Neural progenitor cell (in vitro differentiated cells): ENCODE data around the gene NBEAL2. TPM values are rescaled to one million over a fixed set of nuclear protein-coding genes. Genes with fewer than 3 reads are reported as not detected.

Experiments used
- DNase-seq: peaks from one replicate; pipeline ENCODE4 v3.0.0-alpha.2; 2016; ENCODE audit warnings: low spot score
- H2AFZ ChIP-seq: fragments of 200-600 bp; sonication (generic); replicated peaks from 2 replicates; pipeline ENCODE4 v1.6.1; 2016; ENCODE audit warnings: antibody characterized with exemption
- H3F3A ChIP-seq: fragments of 200-600 bp; sonication (generic); 2 replicates; pipeline ENCODE4 v1.6.1; 2016; ENCODE audit warnings: antibody characterized with exemption, low read depth
- H3K27ac ChIP-seq: fragments of 200-600 bp; sonication (generic); 2 replicates; pipeline ENCODE4 v1.5.1; 2016; ENCODE audit warnings: mild to moderate bottlenecking
- H3K27me3 ChIP-seq: fragments of 200-600 bp; sonication (generic); 2 replicates; pipeline ENCODE4 v1.6.1; 2016; ENCODE audit warnings: mild to moderate bottlenecking, moderate library complexity
- H3K36me3 ChIP-seq: fragments of 200-600 bp; sonication (generic); 2 replicates; pipeline ENCODE4 v1.5.1; 2016
- H3K4me1 ChIP-seq: fragments of 200-600 bp; sonication (generic); 2 replicates; pipeline ENCODE4 v1.6.1; 2016; ENCODE audit warnings: mixed run types
- H3K4me2 ChIP-seq: fragments of 200-600 bp; sonication (generic); 2 replicates; pipeline ENCODE4 v1.6.1; 2016
- H3K4me3 ChIP-seq: fragments of 200-600 bp; sonication (generic); 2 replicates; pipeline ENCODE4 v1.5.1; 2016
- H3K79me2 ChIP-seq: fragments of 200-600 bp; sonication (generic); 2 replicates; pipeline ENCODE4 v1.6.1; 2016; ENCODE audit warnings: low read depth
- H3K9ac ChIP-seq: fragments of 200-600 bp; sonication (generic); 2 replicates; pipeline ENCODE4 v1.6.1; 2016
- H3K9me3 ChIP-seq: fragments of 200-600 bp; sonication (generic); 2 replicates; pipeline ENCODE4 v1.5.1; 2016; ENCODE audit warnings: low read depth
- H4K20me1 ChIP-seq: fragments of 200-600 bp; sonication (generic); 2 replicates; pipeline ENCODE4 v1.6.1; 2016; ENCODE audit warnings: low read depth
- H3K27ac Mint-ChIP-seq: 3 replicates; pipeline ENCODE4 v1.8.0; 2021; ENCODE audit warnings: mixed read lengths
- H3K27me3 Mint-ChIP-seq: 2 replicates; pipeline ENCODE4 v1.8.0; 2022; ENCODE audit warnings: low read depth, mild to moderate bottlenecking, inconsistent platforms, moderate library complexity, mixed read lengths; ENCODE audit not compliant: insufficient read depth
- H3K36me3 Mint-ChIP-seq: 3 replicates; pipeline ENCODE4 v1.8.0; 2021; ENCODE audit warnings: mixed read lengths
- H3K4me1 Mint-ChIP-seq: 3 replicates; pipeline ENCODE4 v1.8.0; 2021; ENCODE audit warnings: mixed read lengths
- H3K4me3 Mint-ChIP-seq: 3 replicates; pipeline ENCODE4 v1.8.0; 2021; ENCODE audit warnings: mild to moderate bottlenecking, moderate library complexity, mixed read lengths
- H3K9me3 Mint-ChIP-seq: 3 replicates; pipeline ENCODE4 v1.8.0; 2020; ENCODE audit warnings: mixed read lengths
- EZH2 ChIP-seq: fragments of 200-600 bp; sonication (generic); IDR thresholded peaks from 2 replicates; pipeline ENCODE4 v1.6.1; 2017; ENCODE audit warnings: antibody characterized with exemption, mild to moderate bottlenecking, moderate library complexity
- EZH2phosphoT487 ChIP-seq: fragments of 200-600 bp; sonication (generic); IDR thresholded peaks from 2 replicates; pipeline ENCODE4 v1.6.1; 2017; ENCODE audit warnings: antibody characterized with exemption
- total RNA-seq: library from RNA; depleted of rRNA; stranded (reverse); fragments of >200 nt; gene quantifications from 2 replicates; pipeline ENCODE4 v1.2.3, GENCODE V29; 2015; ENCODE audit warnings: low replicate concordance
- TF ChIP-seq, protein P1 (sequence below): fragments of 200-600 bp; sonication (generic); IDR thresholded peaks from 2 replicates; pipeline ENCODE4 v1.5.1; 2017; ENCODE audit warnings: antibody characterized with exemption, mild to moderate bottlenecking

Gene NBEAL2
- total RNA-seq, 1 donor from 2014 or later: 6.3 TPM

DNA sequence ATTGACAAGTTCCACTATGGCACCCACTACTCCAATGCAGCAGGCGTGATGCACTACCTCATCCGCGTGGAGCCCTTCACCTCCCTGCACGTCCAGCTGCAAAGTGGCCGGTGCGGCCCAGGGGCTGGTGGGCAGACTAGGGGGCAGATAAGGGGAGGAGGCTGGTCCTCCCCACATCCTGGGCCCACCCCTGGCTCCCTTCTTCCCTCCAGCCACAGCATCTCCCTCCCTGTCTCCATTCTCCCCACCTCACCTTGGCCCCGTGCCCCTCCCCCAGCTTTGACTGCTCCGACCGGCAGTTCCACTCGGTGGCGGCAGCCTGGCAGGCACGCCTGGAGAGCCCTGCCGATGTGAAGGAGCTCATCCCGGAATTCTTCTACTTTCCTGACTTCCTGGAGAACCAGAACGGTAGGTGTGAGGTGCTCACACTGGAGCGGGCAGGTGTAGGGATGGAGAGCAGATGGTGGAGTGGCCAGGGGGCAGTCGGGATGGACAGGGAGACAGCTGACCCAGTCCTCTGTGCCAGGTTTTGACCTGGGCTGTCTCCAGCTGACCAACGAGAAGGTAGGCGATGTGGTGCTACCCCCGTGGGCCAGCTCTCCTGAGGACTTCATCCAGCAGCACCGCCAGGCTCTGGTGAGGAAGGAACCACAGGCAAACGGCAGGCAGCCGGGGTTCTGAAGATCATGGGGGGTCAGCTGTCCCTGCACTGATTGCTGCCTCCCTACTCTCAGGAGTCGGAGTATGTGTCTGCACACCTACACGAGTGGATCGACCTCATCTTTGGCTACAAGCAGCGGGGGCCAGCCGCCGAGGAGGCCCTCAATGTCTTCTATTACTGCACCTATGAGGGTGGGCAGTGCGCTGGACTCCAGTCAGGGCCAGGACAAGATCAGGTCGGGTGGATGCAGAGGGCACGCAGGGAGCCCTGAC is 26.0 kb downstream of the NBEAL2 start:
- Histone ChIP-seq H2AFZ (no peak overlapping the region), H3F3A (peaks cover 11% of the 10 kb centered on the region), H3K27ac (no peak overlapping the region), H3K4me1 (peaks cover 3% of the 10 kb centered on the region), H3K79me2 (no peaks in the 10 kb centered on the region), H3K27me3 (no peaks in the 10 kb centered on the region), H3K9me3 (no peaks in the 10 kb centered on the region), H4K20me1 (no peaks in the 10 kb centered on the region), H3K9ac (no peak overlapping the region), H3K36me3 (no peaks in the 10 kb centered on the region), H3K4me2 (no peak overlapping the region), H3K4me3 (no peak overlapping the region)
- Mint-ChIP-seq H3K4me3 (no peak overlapping the region), H3K9me3 (no peaks in the 10 kb centered on the region), H3K27me3 (no peaks in the 10 kb centered on the region), H3K4me1 (peaks cover 4% of the 10 kb centered on the region), H3K36me3 (no peaks in the 10 kb centered on the region), H3K27ac (no peak overlapping the region)
- DNase-seq: no peak
- TF ChIP-seq EZH2: no peak
- TF ChIP-seq, protein P1, sequence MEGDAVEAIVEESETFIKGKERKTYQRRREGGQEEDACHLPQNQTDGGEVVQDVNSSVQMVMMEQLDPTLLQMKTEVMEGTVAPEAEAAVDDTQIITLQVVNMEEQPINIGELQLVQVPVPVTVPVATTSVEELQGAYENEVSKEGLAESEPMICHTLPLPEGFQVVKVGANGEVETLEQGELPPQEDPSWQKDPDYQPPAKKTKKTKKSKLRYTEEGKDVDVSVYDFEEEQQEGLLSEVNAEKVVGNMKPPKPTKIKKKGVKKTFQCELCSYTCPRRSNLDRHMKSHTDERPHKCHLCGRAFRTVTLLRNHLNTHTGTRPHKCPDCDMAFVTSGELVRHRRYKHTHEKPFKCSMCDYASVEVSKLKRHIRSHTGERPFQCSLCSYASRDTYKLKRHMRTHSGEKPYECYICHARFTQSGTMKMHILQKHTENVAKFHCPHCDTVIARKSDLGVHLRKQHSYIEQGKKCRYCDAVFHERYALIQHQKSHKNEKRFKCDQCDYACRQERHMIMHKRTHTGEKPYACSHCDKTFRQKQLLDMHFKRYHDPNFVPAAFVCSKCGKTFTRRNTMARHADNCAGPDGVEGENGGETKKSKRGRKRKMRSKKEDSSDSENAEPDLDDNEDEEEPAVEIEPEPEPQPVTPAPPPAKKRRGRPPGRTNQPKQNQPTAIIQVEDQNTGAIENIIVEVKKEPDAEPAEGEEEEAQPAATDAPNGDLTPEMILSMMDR: no peak
- TF ChIP-seq EZH2phosphoT487: no peak

DNA sequence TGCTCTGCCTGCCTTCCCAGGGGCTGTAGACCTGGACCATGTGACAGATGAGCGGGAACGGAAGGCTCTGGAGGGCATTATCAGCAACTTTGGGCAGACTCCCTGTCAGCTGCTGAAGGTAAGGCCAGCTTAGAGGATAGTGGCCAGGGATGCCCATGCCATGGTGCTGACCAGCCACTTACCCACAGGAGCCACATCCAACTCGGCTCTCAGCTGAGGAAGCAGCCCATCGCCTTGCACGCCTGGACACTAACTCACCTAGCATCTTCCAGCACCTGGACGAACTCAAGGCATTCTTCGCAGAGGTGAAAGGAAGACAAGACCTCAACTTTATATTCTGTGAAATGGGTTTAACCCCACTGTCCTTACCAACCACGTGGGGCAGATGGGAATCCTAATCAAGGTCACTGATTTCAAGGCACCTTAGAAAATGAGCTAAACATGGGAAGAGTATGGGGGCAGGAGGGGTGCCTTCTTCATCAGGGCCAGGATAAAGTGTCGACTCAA is 26.7 kb downstream of the NBEAL2 start:
- H4K20me1 ChIP-seq: no peaks in the 10 kb centered on the region
- no peak overlapping the region for H2AFZ ChIP-seq
- H3K4me3 Mint-ChIP-seq: no peak overlapping the region
- no peak for TF ChIP-seq EZH2
- TF ChIP-seq EZH2phosphoT487: no peak
- TF ChIP-seq, protein P1: no peak
- H3F3A ChIP-seq: peaks cover 11% of the 10 kb centered on the region
- no peaks in the 10 kb centered on the region for H3K36me3 ChIP-seq
- H3K4me1 ChIP-seq: peaks cover 3% of the 10 kb centered on the region
- no peak overlapping the region for H3K4me2 ChIP-seq
- H3K4me1 Mint-ChIP-seq: peaks cover 4% of the 10 kb centered on the region
- no peak overlapping the region for H3K27ac ChIP-seq
- no peaks in the 10 kb centered on the region for H3K9me3 Mint-ChIP-seq
- DNase-seq: no peak
- H3K27me3 Mint-ChIP-seq: no peaks in the 10 kb centered on the region
- H3K27ac Mint-ChIP-seq: no peak overlapping the region
- H3K27me3 ChIP-seq: no peaks in the 10 kb centered on the region
- no peaks in the 10 kb centered on the region for H3K79me2 ChIP-seq
- no peaks in the 10 kb centered on the region for H3K36me3 Mint-ChIP-seq
- no peak overlapping the region for H3K9ac ChIP-seq
- H3K4me3 ChIP-seq: no peak overlapping the region
- no peaks in the 10 kb centered on the region for H3K9me3 ChIP-seq

DNA sequence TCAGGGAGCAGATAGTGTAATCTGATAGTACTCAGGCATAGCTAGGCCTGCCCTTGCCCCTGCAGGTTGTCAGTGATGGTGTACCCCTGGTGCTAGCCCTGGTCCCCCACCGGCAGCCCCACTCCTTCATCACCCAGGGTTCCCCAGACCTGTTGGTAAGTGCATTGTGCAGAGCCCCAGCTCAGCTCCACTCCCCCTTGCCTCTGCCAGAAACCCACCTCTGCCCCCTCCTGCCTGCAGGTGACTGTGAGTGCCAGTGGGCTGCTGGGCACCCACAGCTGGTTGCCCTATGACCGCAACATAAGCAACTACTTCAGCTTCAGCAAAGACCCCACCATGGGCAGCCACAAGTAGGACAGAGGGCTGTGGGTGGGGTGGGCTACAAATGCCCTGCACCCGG is 27.5 kb downstream of the NBEAL2 start:
- H3K27me3 Mint-ChIP-seq: no peaks in the 10 kb centered on the region

More for the DNA sequence above, 27.5 kb downstream of the NBEAL2 start:
- H2AFZ ChIP-seq: no peak overlapping the region
- peaks cover 3% of the 10 kb centered on the region for H3K4me1 ChIP-seq
- no peak overlapping the region for H3K27ac ChIP-seq
- Mint-ChIP-seq H3K9me3 (no peaks in the 10 kb centered on the region), H3K4me1 (peaks cover 4% of the 10 kb centered on the region), H3K4me3 (no peak overlapping the region), H3K27ac (no peak overlapping the region), H3K36me3 (peaks cover 3% of the 10 kb centered on the region)
- no peak for DNase-seq
- H3F3A ChIP-seq: peaks cover 11% of the 10 kb centered on the region
- no peaks in the 10 kb centered on the region for H3K79me2 ChIP-seq
- TF ChIP-seq EZH2phosphoT487: no peak
- no peak for TF ChIP-seq EZH2
- TF ChIP-seq, protein P1: no peak
- H3K4me2 ChIP-seq: no peak overlapping the region
- no peak overlapping the region for H3K4me3 ChIP-seq
- no peaks in the 10 kb centered on the region for H4K20me1 ChIP-seq
- no peaks in the 10 kb centered on the region for H3K27me3 ChIP-seq
- H3K36me3 ChIP-seq: no peaks in the 10 kb centered on the region
- H3K9me3 ChIP-seq: no peaks in the 10 kb centered on the region
- H3K9ac ChIP-seq: no peak overlapping the region
